DND-41 (cell line): ENCODE measurements around the gene TECR.

Source experiments
- ATAC-seq: fragments of 200-7000 bp; cut with Tn5 transposase; 3 replicates; pipeline ENCODE4 v1.9.1; 2021; ENCODE audit warnings: low read depth; ENCODE audit not compliant: insufficient read depth
- DNase-seq: peaks from one replicate; pipeline ENCODE4 v3.0.0-alpha.2; 2020
- H2AFZ ChIP-seq: 2 replicates; pipeline ENCODE4 v1.6.0; 2012; ENCODE audit warnings: low read depth, low read length
- H3K27ac ChIP-seq: 2 replicates; pipeline ENCODE4 v1.5.1; 2012; ENCODE audit warnings: low read length, inconsistent platforms
- H3K27me3 ChIP-seq: fragments of 200-600 bp; sonication (generic); 2 replicates; pipeline ENCODE4 v1.6.0; 2012; ENCODE audit warnings: low read length, mild to moderate bottlenecking, inconsistent platforms; ENCODE audit not compliant: insufficient read depth, poor library complexity
- H3K36me3 ChIP-seq: 2 replicates; pipeline ENCODE4 v1.5.1; 2012; ENCODE audit warnings: low read length, inconsistent platforms; ENCODE audit not compliant: insufficient read depth
- H3K4me1 ChIP-seq: 2 replicates; pipeline ENCODE4 v1.5.1; 2012; ENCODE audit warnings: mild to moderate bottlenecking, low read length; ENCODE audit not compliant: insufficient read depth
- H3K4me2 ChIP-seq: 2 replicates; pipeline ENCODE4 v1.6.0; 2012; ENCODE audit warnings: mild to moderate bottlenecking, moderate library complexity, low read length, inconsistent platforms; ENCODE audit not compliant: insufficient read depth
- H3K4me3 ChIP-seq, 2 experiments: fragments of 200-600 bp in 1 of 2; shearing (Covaris generic) in 1 of 2; 2 replicates each; pipeline ENCODE4 v1.5.1; 2012 to 2016; ENCODE audit warnings: inconsistent platforms in 2 of 2, low read length in 2 of 2, mild to moderate bottlenecking in 2 of 2, low read depth in 1 of 2, moderate library complexity in 1 of 2
- H3K79me2 ChIP-seq: 2 replicates; pipeline ENCODE4 v1.6.0; 2012; ENCODE audit warnings: low read length, inconsistent platforms; ENCODE audit not compliant: insufficient read depth
- H3K9ac ChIP-seq: 2 replicates; pipeline ENCODE4 v1.6.0; 2012; ENCODE audit warnings: low read depth, mild to moderate bottlenecking, inconsistent platforms, low read length, moderate library complexity
- H3K9me3 ChIP-seq: 2 replicates; pipeline ENCODE4 v1.5.1; 2012; ENCODE audit warnings: low read length, moderate library complexity, mild to moderate bottlenecking, inconsistent platforms; ENCODE audit not compliant: insufficient read depth, severe bottlenecking
- H4K20me1 ChIP-seq: 2 replicates; pipeline ENCODE4 v1.6.0; 2012; ENCODE audit warnings: low read length; ENCODE audit not compliant: insufficient read depth
- CTCF ChIP-seq: IDR thresholded peaks from 2 replicates; pipeline ENCODE4 v1.5.1; 2012; ENCODE audit warnings: borderline replicate concordance, low read length, moderate library complexity, mild to moderate bottlenecking; ENCODE audit not compliant: poor library complexity, severe bottlenecking; ENCODE audit errors: extremely low read depth
- EZH2 ChIP-seq: IDR thresholded peaks from 3 replicates; pipeline ENCODE4 v1.6.1; 2012; ENCODE audit warnings: borderline replicate concordance, low read depth, mild to moderate bottlenecking, moderate library complexity, low read length, inconsistent platforms; ENCODE audit not compliant: severe bottlenecking

Gene TECR

GRCh38 chr19:14482172-14482941 lies 47.0 kb upstream of the TECR start:
- H3K27me3 ChIP-seq, result no peaks in the 10 kb centered on the region
- H3K4me1 ChIP-seq, result no peaks in the 10 kb centered on the region
- H3K4me3 ChIP-seq, result no peak overlapping the region
- no peak overlapping the region for H3K9ac ChIP-seq
- DNase-seq (no peak), ATAC-seq (no peak)
- H3K27ac ChIP-seq, result no peak overlapping the region
- no peak for TF ChIP-seq EZH2
- TF ChIP-seq CTCF, result no peak
- H3K79me2 ChIP-seq, result no peaks in the 10 kb centered on the region
- H3K36me3 ChIP-seq, result peaks cover 42% of the 10 kb centered on the region
- H3K4me2 ChIP-seq, result no peak overlapping the region
- no peak overlapping the region for H2AFZ ChIP-seq
- peaks cover 8% of the 10 kb centered on the region; the same call in 1 of the 2 replicates for H4K20me1 ChIP-seq
- no peaks in the 10 kb centered on the region for H3K9me3 ChIP-seq

GRCh38 chr19:14487370-14488125 lies 41.8 kb upstream of the TECR start:
- Histone ChIP-seq H3K4me1 (no peaks in the 10 kb centered on the region), H3K27ac (no peak overlapping the region), H2AFZ (no peak overlapping the region), H3K4me2 (no peak overlapping the region), H3K27me3 (no peaks in the 10 kb centered on the region), H3K36me3 (peaks cover 24% of the 10 kb centered on the region), H3K9ac (no peak overlapping the region), H4K20me1 (peaks cover 2% of the 10 kb centered on the region; the same call in 1 of the 2 replicates), H3K79me2 (0 out of 2 replicates have a peak, but pooled peaks cover under 1% of the 10 kb centered on the region), H3K9me3 (no peaks in the 10 kb centered on the region), H3K4me3 (no peak overlapping the region)
- no peak for TF ChIP-seq CTCF
- TF ChIP-seq EZH2, result no peak
- ATAC-seq, result no peak
- no peak for DNase-seq

GRCh38 chr19:14492756-14493337 lies 36.5 kb upstream of the TECR start:
- Histone ChIP-seq H3K36me3 (peaks cover 22% of the 10 kb centered on the region), H3K9ac (no peak overlapping the region), H3K9me3 (no peaks in the 10 kb centered on the region), H3K27ac (no peak overlapping the region), H2AFZ (no peak overlapping the region), H3K4me3 (no peak overlapping the region), H3K4me1 (peaks cover 28% of the 10 kb centered on the region), H4K20me1 (peaks cover 7% of the 10 kb centered on the region; the same call in 1 of the 2 replicates), H3K27me3 (no peaks in the 10 kb centered on the region), H3K4me2 (no peak overlapping the region), H3K79me2 (peaks cover 14% of the 10 kb centered on the region)
- DNase-seq, result no peak
- TF ChIP-seq CTCF (no peak), EZH2 (no peak)
- ATAC-seq, result no peak
